ENCODE results near the gene CCDC136.
A peak's percentile ranks its signal among the peaks of the same experiment; 100 is the strongest.

Gene CCDC136

DNA sequence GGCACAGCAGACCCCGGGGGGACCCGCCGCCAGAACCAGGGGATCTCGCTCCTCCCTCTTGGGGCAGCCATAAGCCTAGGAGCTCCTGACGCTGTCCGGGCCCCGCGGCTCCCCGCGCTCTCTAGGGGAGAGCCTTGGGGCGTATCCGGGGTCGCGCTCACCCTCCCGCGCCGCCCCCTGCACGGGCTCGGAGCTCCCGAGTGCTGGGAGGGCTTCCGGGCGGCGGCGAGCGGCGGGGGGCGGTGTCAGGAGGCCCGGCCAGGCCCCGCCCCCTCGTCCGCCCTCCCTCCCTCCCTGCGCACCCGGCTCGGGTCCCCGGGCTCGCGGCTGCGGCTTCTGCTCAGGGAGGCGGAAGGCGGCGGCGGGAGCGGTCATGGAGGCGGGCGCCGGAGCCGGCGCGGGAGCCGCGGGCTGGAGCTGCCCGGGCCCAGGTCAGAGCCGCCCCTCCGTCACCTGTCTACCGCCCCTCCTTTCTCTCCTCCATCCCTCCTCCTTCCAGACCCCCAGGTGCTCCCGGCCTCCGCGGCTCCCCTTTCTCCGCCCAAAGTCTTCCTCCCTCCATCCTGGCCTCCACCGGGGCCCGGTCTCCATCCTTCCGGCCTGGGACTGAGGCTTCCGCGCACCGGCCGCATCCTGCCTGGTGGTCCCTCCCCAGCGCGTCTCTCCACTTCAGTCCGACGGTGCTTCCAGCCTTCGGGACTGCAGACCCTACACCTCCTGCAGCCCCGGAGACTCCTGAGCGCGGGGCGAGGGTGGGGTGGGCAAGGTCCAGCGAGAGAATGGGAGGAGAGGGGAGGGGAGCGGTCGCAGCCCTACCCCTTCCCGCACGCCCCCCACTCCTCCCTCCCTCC lies at the start of gene CCDC136:
Gene CCDC136, plus strand, starts transcription at position 848 of the 851 bp plus-strand sequence. CDS start 444 bp downstream, outside the sequence.
- DNase-seq = peak; percentile 65 to 84 (median 82)

DNA sequence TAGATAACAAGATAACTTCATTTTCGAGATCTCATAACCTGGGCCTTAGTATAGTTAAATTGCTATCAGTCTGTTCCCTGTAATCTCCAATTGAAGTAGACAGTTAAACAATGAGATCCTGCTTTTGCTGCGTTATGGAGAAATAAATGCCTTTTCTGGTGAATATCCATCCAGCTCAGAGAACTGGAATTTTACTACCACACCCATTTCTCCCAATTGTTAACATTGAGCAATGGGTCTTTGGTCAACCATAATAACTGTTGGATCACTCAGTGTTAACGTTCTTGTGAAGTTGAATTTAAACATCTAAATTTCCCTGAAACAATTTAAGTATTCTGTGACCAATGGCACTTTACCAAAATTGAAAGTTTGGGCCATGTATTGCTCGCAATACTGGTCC lies 49.6 kb upstream of the CCDC136 start:
- DNase-seq = no peak

DNA sequence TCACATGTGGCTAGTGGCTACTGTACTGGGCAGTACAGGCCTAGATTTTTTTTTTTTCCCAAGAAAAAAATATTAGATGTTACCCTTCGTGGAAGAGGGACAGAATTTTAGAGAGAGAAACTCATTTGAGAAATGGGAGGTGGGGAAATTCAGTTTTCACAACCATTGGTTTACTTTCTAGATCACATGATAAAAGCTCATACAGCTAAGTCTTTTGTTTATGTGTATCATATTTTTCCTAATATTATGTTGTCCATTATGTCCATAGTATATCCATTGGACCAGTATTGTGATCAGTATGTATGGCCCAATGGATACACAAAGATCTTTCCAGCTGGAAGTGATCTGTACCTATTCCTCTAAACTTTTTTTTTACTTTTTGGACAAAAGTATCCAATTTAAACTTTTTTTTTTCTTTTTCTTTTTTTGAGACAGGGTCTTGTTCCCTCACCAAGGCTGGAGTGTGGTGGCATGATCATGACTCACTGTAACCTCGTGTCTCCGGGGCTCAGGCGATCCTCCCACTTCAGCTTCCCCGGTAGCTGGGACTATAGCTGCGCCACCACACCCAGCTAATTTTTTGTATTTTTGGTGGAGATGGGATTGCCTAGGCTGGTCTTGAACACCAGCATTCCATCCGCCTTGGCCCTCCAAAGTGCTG lies 48.5 kb upstream of the CCDC136 start:
- DNase-seq = no peak

DNA sequence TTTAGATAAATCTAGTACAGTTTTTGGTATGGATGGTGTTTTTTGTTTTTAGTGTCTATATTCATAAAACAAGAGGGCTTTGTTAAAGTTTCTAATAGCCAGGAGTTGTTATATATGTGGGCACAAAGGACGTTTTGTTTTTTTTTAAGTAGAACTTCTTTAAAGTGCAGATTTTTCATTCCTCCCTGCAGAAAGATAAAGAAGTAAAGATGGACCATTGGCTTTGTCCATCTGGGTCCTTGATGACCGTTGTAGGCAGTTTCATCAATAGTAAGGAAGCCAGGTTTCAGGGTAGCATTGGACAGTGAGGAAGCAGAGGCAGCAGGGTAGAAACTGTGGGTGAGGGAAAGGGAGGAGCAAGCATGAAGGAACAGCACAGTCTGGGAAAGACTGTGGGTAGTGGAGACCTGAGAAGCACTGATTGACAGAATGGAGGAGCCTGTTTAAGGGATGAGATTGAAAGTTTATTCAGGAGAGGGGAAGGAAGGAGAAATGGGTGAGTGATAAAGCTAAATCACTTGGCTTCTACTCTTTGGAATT lies 47.3 kb upstream of the CCDC136 start:
- DNase-seq = no peak

DNA sequence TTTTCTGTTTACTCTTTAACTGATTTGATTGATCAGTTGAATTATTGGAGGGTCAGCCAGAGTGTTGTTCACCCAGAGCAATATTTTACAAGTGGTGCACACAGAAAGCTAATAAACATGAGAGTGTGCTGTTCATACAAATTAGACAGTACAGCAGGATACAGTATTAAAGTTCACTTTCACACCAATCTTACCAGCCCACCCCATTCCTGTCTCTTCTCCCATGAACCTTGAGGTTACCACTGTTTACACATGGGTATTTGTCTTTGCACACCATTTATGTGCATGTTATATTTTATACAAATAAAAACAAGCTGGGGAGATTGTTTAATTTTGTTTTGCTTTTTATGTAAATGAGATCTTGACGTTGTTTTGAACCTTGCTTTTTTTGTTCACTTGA lies 46.1 kb upstream of the CCDC136 start:
- DNase-seq = no peak

DNA sequence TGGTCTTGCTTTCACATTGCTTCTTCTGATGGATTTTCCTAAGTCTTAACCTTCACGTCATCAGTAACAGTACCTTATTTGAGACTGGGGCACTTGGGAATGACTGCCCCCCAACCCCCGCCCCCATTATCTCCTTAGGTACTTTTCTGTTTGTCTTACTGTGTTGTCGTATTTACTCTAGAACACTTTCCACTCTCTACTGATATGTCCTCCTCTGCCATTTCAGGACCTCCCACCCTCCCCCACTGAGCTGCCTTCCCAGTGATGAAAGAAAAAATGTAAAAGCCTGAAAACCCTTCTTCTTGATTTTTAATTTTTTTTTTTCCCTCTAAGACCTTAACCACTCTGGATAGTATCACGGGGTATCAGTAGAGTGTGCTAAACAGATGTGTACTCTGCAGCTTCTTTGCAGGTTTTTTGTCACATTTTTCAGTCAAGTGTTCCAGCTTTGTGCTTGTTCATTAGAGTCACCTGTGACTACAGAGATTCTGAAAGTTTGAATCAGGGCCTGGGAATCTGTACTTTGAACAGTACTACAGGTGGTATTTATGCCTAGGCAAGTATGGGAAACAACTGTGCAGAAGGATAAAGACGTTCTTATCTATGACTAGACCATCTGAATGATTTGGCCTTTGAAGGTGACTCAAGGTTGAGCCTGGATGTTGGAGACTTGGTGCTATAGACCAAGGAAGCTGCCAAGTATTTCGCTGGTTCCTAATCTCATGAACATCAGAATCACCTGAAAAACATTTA lies 44.3 kb upstream of the CCDC136 start:
- no peak for DNase-seq

DNA sequence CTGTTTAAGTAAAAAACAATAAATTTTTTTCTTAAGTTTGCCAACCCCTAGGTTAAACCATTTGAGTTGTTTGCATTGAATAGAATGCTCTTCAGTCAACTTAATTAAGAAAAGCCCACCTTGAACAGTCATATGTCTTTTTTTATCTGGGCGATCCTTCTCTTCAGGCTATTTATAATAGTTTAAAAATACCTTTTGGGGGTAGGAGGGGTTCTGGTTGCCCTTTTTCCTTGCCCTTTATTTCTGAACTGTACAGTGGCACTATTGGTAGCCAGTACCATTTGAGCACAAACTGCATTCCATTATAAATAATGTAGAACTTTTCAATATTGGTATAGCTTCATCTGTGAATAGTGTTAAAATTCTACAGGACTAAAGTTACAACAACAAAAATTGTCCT lies 39.5 kb upstream of the CCDC136 start:
- DNase-seq = no peak

DNA sequence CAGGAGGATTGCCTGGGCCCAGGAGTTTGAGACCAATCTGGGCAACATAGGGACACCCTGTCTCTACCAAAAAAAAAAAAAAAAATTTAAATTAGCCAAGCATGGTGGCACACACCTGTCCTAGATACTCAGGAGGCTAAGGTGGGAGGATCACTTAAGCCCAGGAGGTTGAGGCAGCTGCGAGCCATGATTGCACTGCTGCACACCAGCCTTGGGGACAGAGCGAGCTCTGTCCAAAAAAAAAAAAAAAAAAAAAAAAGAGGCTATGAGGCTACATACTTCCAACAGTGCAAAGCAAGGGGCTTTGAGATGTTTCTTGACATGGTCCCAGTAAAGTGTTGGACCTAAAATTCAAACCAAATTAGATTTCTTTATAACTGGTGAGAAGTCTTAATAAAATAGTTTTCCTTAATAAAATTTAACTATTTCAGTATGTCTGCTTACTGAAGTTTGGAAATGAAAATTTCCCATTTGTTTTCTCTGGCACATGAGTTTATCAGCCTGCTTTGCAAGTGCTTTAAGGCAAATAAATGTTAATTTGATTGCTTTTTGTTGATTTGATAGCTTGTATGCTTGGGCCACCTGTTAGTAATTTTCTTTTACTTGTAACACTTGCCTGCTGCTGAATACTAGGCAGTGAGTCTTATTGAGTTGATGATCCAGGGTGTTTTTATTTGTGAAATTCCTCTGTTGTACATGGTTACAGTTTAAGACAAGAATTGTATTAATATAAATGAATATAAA lies 36.5 kb upstream of the CCDC136 start:
- no peak for DNase-seq

DNA sequence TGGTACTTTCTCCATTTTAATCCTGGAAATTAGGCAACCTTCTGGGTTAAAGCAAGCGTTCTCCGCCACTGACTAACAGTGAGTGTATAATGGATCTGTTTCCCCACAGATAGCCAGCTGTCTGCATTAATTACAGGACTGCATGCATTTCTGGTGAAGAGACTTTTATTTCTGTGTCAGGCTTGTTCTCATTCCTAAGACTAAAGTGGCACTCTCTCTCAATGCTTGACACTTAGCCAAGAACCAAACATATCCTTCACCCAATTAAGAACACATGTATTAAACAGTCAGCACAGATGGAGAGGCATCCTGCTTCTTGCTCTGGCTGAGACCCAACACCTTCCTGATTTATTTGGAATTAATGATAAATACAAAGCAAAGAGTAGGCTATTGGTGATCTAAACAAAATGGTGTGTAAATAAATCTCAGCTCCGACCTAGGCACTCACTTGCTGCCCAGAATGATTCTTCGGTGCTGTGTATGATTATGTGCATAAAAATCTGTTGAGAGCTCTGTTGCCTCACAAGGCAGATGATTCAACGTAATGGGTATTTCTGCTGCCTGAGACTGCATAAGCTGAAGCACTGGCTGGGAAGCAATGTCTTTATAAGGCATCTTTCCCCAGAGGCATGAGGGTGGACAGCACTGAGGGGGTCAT lies 35.8 kb upstream of the CCDC136 start:
- DNase-seq = peak in 2 of 3 experiments; percentile 8 to 69

DNA sequence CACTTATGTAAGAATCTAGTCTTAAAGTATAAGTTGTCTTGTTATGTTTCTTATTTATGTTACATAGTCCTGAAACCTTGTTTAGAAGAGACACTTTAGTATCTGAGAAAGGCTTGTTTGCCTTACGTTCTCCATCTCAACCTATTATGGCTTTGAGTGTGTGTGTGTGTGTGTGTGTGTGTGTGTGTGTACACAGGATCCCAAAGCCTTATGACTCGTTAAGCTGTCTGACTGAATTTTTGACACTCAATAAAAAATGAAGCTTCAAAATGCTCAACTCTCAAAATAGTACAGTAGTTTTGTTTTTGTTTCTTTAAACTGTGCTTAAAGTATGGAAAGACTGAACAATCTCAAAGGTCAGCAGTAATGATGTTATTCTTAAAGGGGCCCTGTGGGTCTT lies 34.6 kb upstream of the CCDC136 start:
- DNase-seq = peak in 2 of 3 experiments; percentile 22 to 43

DNA sequence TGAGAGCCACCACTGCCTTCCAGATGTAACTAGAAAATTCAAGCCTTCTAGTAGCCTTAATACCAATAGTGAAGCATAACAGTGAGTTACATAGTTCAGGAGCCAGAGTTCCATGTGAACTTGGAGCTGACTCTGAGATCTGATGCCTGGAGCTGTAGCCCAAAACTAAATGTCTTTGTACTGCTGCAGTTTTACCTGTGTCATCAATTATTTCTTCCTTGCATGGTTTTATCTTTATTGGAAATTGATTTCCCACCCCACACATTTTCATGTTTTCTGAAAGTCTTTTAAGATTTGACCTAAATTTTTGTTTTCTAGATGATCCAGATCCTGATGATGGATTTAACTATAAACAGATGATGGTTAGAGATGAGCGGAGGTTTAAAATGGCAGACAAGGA lies 33.2 kb upstream of the CCDC136 start:
- DNase-seq = no peak

DNA sequence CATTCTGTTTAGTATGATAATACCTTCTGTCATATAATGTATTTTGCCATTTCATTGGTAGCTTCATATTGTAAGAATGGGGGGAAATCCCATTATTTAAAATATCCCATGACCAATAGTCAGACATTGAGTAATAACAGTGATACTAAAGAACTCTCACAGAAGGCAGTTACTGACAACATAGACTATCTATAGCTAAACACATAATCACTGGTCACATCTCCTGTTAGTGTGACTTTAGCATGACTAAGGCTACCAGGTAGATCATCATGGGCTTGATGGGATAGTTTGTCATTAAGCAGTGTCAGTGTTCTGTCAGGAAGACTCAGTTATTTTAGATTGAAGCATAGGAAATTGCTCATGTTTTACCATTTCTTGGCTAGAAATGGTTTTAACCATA lies 32.5 kb upstream of the CCDC136 start:
- no peak for DNase-seq

DNA sequence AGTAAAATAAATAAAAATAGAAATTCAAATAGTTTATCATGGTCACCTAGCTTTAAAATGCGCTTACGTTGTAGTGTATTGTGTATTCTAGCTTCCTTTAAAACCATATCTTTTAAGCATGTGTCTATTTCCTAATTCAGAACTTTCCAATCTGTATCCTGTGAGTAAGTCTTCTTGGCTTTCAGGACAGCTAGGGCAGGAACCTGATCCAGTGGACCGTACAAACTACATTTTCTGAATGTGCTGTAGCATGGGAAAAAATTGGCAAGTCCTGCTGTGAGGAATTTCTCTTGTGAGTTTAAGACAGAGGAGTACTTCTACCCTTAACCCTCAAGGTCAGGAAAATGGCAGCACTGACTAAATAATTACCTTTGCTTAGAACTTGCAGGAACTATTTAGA lies 28.2 kb upstream of the CCDC136 start:
- no peak for DNase-seq

DNA sequence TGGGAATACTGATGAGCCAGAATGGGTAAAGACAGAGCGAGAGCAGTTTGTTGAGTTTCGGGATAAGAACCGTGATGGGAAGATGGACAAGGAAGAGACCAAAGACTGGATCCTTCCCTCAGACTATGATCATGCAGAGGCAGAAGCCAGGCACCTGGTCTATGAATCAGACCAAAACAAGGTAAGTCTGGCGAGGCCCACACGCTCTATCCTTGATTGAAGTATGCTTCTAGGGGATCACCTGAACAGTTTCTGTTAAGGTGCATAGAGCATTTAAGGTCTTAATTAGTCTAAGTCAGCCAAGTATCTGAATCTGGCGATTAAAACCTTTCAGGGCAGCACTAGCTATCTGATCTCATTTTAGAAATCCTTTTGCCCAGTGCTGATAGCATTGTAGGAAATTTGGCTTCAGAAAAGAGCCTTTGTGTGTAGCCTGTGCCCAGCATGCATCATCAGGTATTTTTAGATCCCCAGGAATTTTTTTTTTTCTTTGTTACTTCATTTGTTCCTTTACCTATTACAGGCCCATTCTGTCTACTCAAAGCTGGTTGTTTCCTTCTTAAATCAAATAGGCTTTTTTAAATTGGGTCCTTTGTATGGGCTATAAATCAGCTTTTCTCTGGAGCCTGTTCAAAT lies 24.2 kb upstream of the CCDC136 start:
- DNase-seq = no peak

DNA sequence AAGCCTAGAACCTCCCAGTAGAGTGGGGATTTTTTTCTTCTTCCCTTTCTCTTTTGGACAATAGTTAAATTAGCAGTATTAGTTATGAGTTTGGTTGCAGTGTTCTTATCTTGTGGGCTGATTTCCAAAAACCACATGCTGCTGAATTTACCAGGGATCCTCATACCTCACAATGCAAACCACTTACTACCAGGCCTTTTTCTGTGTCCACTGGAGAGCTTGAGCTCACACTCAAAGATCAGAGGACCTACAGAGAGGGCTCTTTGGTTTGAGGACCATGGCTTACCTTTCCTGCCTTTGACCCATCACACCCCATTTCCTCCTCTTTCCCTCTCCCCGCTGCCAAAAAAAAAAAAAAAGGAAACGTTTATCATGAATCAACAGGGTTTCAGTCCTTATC lies 21.5 kb upstream of the CCDC136 start:
- no peak for DNase-seq

DNA sequence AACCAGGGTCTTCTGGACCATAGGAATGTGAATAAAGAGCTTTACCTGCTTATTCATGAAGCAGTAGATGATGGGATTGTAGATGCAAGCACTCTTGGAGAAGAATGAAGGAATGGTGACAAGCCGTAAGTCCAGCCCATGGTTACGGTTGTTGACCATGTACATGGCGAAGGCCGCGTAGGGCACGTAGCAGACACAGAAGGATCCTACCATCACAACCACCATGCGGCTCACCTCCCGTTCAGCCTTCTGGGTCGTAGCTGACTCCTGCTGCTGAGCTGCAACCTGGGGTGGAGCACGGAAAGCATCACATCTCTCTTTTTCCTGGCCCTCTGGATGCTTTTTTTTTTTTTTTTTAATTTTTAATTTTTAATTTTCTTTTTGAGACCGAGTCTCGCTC lies 18.2 kb upstream of the CCDC136 start:
- no peak for DNase-seq

DNA sequence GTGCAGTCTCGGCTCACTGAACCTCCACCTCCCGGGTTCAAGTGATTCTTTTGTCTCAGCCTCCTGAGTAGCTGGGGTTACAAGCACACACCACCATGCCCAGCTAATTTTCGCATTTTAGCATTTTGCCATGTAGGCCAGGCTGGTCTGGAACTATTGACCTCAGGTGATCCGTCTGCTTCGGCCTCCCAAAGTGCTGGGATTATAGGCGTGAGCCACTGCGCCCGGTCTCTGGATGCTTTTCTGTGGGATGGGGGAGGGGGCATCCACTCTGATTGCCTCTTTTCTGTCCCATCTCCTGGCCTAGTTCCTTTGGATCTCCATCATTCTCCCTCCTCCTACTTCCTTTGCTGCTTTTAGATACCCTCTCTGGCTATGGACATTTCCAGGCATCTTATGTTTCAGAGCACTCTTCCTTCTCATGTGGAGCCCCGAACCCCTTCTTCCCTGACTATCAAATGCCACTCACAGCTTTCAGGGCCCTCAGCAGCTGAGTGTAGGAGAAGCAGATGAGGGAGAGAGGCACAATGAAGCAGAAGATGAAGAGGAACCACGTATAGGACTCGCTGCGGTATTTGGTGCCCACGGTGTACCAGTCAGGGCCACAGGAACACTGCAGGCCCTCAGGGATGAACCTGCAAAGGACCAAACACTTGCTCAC lies 17.6 kb upstream of the CCDC136 start:
- no peak for DNase-seq

DNA sequence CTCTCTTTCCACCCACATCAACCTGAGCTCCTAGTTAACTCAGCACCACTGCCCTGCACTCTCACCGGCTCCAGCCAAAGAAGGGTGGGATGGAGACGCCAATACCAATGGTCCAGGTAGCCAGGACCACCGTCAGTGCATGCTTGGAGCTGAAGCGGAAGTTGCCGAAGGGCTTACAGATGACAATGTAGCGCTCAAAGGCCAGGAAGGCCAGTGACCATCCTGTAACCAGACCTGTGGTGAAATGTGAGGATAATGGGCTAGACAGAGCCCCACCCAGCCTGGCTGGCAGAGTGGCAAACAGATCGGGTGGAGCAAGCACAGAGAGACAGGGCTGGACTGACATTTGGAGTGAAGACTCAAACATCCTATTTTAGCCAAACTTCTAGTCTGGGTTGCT lies 16.8 kb upstream of the CCDC136 start:
- no peak for DNase-seq

DNA sequence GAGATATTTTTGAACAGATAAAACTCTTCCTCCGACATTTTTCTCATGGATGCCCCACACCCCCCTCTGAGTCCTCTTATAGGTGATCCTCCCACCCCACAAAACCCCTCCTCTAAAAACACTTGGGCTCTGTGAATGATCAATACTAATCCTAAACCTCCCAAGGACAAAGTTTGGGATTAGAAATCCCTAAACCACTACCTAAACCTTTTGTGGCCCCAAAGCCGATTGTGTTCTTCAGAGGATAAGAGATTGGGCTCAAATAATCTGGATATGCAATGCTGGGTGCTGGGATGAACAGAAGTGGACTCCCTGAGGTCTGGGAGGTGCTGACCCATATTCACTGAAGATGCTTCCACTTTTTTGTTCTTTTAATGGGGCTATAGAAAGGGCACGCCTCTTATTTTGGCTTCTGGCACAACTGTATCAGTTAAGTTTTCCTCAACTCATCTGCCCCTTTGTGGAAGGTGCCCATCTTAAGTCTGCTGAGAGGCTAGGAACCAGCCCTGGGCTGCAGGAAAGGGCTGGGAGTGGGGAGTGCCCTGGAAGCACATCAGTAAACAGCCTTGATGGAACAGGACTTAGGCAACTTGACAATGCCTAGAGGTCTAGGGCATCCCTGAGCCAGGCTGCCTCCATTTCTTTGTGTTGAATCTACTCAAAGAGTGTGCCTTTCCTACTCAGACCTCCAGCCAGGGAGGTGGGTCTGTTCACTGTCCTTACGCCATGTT lies 15.9 kb upstream of the CCDC136 start, which contains the start of gene OPN1SW:
Gene OPN1SW, minus strand, starts transcription at position 51 of the 731 bp plus-strand sequence. Its CDS starts 13 bp downstream, at position 38.
- no peak for DNase-seq

Data from NCI-H1417 (cell line).